HG02970 (cell line): ENCODE results near the gene P2RY6.
"Not testable (repeated sequence)": the region's sequence is repeated elsewhere in the genome, so short reads cannot be mapped to it uniquely, and the experiment has no call there.

Source experiments
- ATAC-seq: cut with Tn5 transposase; IDR thresholded peaks from one replicate; pipeline ENCODE4 v1.9.1; 2021; ENCODE audit warnings: mild to moderate bottlenecking, moderate library complexity, moderate number of reproducible peaks; ENCODE audit not compliant: unreplicated experiment, low FRiP score

Gene P2RY6, protein sequence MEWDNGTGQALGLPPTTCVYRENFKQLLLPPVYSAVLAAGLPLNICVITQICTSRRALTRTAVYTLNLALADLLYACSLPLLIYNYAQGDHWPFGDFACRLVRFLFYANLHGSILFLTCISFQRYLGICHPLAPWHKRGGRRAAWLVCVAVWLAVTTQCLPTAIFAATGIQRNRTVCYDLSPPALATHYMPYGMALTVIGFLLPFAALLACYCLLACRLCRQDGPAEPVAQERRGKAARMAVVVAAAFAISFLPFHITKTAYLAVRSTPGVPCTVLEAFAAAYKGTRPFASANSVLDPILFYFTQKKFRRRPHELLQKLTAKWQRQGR

GRCh38 chr11:73271936-73272679, at the start of gene P2RY6:
TSS of gene P2RY6 (plus strand) at chr11:73272338. CDS start at chr11:73296519, 24,181 bp downstream.
- ATAC-seq = no peak

- no peak for ATAC-seq
These were observed 48.0 kb upstream of the P2RY6 start for GRCh38 chr11:73223998-73224730.

DNA sequence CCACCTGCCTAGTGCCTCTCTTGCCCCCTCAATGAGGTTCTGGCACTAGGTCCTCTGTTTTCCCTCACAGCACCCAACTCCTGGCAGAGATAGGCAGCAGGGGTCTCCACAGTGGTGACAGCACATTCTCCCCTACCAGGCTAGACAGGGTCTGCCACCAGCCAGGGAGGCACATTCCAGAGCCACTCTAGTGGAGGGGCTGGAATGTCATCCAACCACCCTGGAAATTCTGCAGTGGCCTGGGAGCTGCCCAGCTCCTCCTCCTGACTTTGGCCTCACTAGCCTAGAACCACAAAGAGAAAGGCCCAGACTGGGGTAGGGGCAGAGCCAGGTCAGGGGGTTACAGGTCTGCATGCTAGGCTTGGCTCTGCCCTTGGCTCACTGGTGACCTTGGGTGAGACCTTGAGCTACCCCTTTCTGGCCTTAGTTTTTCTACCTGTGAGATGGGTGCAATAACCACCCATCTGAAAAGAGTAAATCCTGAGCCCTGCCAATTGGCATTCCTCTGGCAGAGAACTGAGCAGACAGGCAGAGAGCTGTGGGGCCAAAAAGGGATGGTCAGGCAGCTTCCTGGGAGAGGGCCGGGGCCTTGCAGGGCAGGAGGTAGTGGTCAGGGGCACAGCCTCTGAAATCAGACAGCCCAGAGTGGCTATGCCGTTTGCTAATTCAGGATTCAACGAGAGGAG, 47.0 kb upstream of the P2RY6 start:
- ATAC-seq = no peak

DNA sequence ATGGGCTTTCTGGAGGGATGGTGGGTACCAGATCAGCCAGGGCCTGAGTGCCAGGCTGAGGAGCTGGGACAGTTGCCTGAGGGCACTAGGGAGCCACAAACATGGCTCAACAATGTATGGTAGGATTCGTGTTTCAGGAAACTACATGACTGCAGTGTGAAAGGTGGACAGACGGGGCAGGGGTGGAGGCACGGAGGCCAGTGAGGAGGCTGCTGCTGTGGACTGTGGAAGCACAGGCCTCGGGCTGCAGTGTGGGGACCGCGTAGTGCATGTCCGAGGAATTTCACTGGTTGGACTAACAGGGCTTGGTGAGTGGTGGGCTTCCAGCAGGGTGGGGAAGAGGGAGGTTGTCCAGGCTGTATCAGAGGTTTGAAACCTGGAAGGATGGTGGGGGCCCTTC, 46.3 kb upstream of the P2RY6 start:
- ATAC-seq = no peak

GRCh38 chr11:73226297-73227006, 45.7 kb upstream of the P2RY6 start:
- ATAC-seq = no peak

GRCh38 chr11:73227571-73228211, 44.4 kb upstream of the P2RY6 start:
- no peak for ATAC-seq

GRCh38 chr11:73228268-73229134, 43.6 kb upstream of the P2RY6 start:
- no peak for ATAC-seq

DNA sequence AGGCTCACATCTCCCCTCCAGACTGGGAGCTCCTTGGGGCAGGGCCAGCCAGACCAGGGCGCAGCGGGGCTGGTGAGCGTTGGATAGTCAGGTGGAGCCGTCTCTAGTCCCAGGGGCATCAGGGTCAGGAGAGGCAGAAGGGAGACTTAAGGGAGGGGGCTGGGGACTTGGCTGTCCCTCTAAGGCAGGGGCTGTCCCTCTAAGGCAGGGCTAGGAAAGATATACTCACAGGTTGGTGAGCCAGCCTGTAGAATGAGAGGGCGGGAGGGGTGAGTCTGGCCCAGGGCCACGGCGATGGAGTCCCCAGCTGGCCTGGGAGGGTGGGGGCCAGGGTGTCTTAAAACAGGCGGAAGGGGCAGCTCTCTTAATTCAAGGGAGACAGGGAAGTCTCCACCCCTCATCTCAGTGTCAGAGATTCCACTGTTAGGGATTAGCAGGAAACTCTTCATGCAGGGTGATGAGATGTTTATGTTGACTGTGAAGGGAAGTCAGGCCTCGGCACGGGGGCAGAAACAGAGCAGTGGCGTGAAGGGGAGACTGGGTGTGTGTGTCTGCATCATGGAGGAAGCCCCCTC, 42.7 kb upstream of the P2RY6 start:
- ATAC-seq = no peak

DNA sequence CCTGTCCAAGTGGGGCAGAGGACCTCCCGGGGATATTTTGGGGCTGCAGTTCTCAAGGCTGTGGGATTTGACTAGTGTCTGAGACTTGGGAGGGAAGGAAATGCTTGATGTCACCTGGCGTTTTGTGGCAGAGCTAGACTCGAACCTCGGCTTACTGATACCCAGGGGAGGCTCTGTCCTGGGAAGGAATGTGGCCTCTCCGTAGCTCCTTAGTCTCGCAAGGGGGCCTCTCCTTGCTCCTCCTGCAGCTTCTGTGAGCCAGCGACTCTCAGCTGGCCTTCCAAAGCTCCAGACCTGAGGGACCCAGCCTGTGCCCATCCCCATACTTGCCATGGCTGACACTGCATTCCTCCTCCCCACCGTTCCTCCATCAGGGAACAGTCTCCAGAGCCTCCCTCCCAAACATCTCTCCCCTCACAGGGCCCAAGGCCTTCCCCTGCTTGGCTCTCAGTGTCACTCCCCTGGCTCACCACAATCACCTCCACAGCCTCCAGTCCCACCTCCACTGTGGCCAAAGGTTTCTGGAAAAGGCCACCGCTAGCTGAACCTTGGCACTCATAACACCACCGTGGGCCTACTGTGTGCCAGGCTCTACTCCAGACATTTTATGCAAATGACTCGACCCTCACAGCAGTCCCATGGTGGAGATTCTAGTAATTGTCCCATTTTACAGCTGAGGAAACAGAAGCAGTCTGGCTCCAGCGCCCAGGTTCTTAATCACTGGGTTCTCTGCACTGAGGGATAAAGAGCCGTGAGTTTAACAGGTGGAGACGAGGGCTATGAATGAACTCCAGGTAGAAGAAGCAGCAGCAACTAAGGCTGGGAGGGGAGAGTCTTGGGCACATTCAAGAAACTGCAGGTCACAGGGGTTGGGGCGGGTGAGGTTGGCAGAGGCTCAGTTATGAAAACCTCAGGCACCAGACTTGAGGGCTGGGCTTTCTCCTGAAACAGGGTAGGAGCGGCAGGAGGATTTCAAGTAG, 42.0 kb upstream of the P2RY6 start:
- ATAC-seq = no peak

GRCh38 chr11:73230931-73231330, 41.2 kb upstream of the P2RY6 start:
- ATAC-seq = no peak

- not testable (repeated sequence) for ATAC-seq
These were observed 39.7 kb upstream of the P2RY6 start for GRCh38 chr11:73232487-73232886.

GRCh38 chr11:73233211-73233610, 38.9 kb upstream of the P2RY6 start:
- no peak for ATAC-seq

DNA sequence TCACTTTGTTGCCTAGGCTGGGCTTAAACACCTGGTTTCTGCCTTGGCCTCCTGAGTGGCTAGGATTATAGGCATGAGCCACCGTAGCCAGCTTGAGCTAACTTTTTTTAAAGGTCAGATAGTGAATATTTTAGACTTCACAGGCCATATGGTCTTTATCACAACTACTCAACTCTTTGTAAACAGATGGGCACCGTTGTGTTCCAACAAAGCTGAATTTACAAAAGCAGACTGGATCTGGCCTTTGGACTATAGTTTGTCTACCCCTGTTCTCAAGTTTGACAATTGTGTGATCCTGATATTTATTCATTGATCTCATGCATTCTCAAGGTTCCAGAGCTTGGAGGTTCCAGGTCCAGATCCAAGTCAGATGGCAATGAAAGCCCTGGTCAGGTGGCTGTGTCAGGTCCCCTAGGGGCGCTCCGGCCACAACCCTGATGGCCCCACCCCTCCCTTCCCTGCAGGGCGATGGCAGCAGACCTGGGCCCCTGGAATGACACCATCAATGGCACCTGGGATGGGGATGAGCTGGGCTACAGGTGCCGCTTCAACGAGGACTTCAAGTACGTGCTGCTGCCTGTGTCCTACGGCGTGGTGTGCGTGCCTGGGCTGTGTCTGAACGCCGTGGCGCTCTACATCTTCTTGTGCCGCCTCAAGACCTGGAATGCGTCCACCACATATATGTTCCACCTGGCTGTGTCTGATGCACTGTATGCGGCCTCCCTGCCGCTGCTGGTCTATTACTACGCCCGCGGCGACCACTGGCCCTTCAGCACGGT, 38.3 kb upstream of the P2RY6 start:
- no peak for ATAC-seq

GRCh38 chr11:73234471-73235181, 37.5 kb upstream of the P2RY6 start:
- ATAC-seq = no peak

GRCh38 chr11:73235236-73235786, 36.8 kb upstream of the P2RY6 start:
- no peak for ATAC-seq
